Endometrium (tissue), 2 donors: ENCODE measurements around the gene RNPC3.

Experiments
- FAIRE-seq: peaks from 2 replicates; lab custom pipeline; 2012; peaks lifted over from hg19 to GRCh38; lab: Jason Lieb, UNC
- donor health status: control.
- donor health status: control.

The RNPC3 gene, protein sequence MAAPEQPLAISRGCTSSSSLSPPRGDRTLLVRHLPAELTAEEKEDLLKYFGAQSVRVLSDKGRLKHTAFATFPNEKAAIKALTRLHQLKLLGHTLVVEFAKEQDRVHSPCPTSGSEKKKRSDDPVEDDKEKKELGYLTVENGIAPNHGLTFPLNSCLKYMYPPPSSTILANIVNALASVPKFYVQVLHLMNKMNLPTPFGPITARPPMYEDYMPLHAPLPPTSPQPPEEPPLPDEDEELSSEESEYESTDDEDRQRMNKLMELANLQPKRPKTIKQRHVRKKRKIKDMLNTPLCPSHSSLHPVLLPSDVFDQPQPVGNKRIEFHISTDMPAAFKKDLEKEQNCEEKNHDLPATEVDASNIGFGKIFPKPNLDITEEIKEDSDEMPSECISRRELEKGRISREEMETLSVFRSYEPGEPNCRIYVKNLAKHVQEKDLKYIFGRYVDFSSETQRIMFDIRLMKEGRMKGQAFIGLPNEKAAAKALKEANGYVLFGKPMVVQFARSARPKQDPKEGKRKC

DNA sequence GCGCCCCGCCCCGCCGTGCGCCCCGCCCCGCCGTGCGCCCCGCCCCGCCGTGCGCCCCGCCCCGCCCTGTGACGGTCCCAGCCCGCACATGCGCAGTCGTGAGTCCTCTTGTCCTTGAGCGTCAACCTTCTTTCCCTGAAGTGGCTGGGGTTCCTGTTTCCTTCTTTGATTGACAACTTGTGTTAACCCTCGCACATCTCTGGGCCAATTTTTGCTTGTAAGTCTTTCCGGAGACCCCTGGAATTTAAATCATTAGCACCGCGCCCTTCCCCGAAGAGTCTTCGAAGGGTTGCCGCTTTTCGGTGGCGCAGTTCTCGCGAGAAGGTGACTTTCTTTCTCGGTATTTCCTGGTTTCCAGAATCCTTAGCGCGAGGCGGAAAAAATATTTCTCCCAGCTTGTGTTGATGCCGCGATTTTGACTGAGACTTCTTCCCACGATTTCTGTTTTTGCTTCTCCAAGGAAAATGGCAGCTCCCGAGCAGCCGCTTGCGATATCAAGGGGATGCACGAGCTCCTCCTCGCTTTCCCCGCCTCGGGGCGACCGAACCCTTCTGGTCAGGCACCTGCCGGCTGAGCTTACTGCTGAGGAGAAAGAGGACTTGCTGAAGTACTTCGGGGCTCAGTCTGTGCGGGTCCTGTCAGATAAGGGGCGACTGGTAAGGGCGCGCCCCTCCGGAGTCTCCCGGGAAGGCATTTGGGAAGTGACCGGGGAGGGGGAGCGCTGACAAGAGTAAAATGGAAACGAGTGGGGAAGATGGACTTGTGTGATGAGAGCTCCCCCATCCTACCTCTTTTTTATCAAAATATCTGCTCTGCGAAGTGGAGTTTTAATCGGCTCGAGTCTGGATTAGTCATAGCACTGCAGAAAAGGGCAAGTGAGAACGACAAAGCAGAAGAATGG is at the start of gene RNPC3:
Gene RNPC3 (plus strand): TSS at position 93 of the 901 bp plus-strand sequence. CDS start 372 bp downstream, at position 465.
- FAIRE-seq, result peak; percentile 59

DNA sequence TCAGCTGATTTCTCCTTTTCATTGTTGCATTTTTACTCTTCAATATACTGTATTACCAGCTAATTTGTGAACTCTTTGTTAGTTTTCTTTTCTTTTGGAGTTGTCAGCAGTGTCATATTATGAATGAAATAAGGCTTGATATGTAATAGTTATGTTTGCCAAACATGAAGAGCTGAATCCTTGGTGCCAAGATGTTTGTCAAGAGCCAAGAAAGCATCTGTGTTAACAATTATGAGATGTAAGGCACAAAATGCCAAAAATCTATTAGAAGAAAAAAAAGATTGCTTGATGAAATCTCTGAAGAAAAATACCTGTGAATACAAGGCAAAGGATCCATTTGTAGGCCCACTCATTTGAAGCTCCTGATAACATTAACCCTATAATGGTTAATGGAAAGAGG is 48.4 kb upstream of the RNPC3 start:
- no peak for FAIRE-seq

DNA sequence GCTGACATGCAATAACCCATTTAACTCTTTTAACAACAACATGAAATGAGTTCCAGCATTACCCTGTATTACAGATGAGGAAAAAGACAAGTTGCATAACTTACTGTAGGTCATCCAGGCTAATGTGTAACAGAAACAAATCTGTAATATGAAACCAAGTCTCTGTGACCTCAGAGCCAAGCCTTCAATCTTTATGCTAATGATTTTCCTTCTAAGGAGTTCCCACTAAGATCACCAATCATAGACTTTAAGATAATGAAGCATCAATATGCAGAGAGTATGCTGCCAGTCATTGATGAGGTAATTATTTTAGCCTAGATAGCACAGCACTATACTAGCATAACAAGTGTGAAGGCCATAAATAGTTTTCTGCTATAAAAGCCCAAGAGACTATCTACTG is 35.6 kb upstream of the RNPC3 start:
- FAIRE-seq, result no peak

DNA sequence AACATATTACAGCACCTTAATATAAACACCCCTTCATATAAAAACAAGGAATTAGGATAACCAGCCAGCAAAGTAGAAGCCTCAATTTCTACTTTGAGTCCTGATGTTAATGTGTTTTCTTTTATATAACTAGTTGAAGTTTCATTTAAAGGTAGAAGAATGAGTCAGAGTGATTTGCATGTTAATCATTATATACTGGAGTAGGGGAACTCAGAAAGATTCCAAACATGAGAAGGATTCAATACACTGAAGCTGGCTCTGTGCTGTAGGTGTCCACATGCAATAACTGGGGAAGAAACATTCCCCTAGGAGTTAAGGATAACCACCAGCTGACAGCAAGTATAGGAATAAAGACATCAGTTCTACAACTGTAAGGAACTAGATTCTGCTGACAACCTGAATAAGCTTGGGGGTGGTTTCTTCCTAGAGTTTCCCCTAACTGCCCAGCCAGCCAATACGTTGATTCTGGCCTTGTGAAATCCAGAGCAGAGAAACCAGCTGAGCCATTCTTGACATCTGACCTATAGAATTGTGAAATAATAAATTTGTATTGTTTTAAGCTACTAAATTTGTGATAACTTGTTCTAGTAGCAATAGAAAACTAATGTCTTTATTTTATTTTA is 33.4 kb upstream of the RNPC3 start:
- FAIRE-seq, result no peak

DNA sequence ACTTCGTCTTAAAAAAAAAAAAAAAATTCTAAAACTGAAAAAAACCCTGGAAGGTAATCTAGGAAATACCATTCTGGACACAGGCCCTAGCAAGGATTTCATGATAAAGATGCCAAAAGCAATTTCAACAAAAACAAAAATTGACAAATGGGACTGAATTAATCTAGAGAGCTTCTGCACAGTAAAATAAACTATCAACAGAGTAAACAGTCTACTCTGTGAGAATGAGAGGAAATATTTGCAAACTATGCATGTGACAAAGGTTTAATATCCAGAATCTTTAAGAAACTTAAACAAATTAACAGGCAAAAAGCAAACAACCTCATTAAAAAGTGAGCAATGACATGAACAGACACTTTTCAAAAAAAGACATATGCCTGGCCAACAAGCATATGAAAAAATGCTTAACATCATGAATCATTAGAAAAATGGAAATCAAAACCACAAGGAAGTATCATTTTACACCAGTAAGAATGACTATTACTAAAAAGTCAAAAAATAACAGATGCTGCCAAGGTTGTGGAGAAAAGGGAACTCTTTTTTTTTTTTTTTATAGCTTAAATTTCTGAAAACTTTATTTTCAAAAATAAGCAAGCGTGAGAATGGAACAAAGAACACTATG is 29.4 kb upstream of the RNPC3 start:
- FAIRE-seq, result no peak

DNA sequence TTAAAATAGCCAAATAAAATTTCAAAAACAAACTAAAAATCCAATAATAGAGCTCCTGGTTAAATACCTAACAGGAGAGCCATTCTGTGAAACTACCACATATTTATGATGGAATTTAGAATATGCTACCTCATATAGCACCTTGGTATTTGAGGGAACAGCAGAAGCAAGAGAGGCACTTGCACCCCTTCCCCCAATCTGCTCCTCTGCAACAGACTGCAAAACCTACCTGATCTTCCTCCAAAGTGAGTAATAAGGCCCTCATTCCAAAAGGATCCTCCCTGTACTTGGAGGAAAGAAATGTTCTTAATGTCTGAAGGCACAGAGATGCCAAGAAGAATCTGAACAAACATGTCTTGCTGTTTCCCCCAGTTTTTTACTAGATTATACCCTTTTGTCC is 28.1 kb upstream of the RNPC3 start:
- no peak for FAIRE-seq

DNA sequence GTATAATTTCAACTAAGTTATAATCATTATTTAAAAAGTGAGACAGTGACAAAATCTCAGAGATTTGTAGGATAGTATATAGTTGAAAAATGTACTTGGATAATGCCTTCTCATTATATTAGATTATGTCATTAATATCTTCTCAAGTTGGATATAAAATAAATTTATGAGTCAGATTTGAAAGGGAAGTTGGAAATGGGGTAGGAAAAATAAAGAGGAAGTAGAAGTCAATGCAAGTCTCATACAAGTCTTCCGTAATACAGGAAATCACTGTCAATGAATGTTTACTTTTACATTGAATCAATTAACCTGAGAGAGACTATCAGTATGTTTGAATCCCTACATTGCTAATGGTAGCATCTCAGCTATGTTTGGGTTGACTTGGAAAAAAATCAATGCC is 16.2 kb upstream of the RNPC3 start:
- FAIRE-seq, result no peak

DNA sequence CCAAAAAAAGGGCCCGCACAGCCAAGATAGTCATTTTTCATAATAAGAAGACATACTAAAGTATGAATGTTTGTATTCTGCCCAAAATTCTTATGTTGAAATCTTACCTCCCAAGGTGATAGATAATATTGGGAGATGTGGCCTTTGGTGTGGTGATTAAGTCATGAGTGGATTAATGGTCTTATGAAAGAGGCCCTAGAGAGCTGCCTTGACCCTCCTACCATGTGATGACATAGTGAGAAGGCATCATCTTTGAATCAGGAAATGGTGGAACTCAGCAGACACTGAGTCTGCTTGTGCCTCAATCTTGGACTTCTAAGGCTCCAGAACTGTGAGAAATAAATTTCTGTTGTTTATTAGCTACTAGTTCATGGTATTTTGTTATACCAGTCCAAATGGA is 11.8 kb upstream of the RNPC3 start:
- FAIRE-seq, result no peak

DNA sequence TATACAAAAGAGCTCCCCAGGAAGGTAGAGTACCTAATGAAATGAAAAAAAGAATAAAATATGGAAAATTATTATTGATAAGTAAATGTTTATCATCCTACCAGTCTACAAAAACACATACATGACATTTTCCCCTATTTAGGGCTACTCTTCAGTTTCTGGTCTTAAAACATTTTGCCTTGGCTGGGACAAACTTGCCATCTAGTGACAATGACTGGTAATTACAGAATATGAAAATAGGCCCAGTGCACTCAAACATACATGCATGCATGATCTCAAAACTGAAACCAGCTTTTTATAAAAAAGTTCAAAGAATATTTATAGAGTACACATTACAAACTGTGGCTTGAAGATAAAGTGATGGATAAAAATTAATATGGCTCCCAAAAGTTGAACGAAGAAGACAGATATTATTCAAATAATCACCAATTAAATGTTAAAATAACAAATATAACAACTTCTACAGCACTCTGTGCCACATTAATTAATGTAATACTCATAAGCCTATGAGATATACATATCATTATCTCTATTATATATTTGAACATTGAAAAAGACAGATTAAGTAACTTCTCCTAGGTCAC is 10.5 kb upstream of the RNPC3 start:
- peak; percentile 95 for FAIRE-seq

DNA sequence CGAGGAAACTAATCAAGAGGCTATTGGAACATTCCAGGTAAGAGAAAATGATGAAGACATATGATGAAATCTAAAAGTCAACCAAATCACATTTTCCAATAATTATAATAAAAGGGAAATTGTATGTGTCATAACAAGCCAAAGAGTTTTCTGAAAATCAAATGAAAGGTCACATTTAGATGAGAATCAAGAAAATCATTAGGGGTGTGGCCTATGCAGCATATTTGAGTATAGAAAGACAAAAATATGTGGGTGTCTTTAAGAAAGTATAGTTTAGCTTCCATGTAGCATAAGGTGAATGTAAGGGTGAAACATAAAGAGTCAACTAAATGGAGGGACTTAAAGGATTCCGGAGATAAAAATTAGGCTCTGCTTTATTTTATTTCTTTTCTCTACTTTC is 9.2 kb upstream of the RNPC3 start:
- no peak for FAIRE-seq

DNA sequence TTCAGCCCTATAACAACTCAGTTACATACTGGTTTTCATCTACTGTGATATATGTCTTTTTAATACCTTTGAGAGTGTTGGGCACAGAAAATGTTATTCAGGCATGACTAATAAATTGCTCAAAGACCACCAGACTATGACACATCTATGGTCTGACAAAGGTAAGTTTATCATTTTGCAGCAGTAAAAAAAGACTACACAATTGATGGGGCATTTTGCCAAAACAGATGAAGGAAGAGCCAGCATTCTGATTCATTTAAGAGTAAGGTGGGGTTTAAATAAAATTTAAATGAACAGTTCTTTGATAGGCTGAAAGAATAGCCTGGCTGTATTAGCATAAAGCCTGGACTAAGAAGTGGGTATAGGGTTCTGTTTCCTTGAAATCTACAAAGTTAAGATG is 8.8 kb upstream of the RNPC3 start:
- FAIRE-seq, result no peak

DNA sequence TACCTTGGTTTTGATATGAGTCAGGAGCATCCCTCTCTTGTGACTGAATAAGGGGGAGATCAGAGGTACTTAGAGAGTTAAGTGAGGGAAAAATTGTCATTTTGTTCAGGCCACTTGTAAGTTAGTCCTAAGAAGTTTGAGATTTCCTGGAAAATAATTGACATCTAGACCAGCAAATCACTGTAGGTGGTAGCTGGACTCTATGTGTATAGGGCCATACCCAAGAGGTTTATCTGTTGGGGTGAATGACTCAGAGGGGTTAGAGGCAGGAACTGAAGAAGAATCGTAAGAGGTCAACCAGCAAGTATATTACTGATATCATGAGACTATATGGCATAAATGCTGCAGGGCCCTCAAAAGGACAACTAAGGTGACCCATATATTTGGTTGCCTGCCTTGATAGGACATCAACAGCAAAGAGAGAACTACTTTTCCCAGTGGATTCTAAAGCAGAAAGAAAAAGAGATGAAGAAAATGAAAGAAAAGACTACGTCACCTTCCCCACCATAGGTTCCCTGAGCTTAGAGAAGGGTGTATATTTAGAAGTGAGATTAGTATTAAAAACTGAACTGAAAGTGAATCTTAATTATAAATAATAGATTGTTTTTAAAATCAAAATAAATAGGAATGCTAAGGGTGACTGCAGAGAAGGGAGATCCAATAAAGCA is 8.0 kb upstream of the RNPC3 start:
- FAIRE-seq, result no peak

DNA sequence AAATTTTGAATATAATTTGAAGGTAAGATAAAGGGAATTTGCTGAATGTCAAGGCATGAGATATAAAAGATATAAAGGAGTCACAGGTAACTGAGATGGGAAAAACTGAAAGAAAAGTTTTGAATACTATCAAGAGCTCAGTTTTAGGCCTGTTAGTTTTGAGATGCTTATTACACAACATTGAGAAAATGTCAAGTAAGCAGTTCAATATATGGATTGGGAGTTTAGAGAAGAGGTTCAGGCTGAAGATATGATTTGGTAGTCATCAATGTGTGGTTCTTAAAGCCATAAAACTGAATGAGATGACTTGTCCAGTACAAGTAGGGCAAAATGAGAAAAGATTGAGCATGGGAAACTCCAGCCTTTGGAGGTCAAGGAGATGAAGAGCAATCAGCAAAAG is 4.7 kb upstream of the RNPC3 start:
- no peak for FAIRE-seq

DNA sequence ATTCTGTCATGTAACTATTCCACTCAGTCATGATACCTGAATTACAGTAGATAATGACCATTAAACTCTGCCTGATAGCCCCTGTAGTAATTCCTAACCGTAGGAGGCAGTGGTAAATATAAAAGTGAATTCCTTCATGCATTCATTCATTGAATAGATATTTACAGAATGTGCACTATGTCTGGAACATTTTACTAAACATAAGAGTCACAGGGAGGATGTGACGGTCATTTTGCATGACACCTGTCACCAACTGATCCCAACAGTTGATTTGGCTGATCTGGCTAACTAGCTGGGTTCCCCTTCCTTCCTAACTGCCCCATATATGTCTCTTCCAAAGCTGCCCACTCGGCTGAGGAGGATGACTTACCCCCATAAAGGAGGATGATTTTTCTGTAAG is 2.2 kb upstream of the RNPC3 start:
- no peak for FAIRE-seq

DNA sequence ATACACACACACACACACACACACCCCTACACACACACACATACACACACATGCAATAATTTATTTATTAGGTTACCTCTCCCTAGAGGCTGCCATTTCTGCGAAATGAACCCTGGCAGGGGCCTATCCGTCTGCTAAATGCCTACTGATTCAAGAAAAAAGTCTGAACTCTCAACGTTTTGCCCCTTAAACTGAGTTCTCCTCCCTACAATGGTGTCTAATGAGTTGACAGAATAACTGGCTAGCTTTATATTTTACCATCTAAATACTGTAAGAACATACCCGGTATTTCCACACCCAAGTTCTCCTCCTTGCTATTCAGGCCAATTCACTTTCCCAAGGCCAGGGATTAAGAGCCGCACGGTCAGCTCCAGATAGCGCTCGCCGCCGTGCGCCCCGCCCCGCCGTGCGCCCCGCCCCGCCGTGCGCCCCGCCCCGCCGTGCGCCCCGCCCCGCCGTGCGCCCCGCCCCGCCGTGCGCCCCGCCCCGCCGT is 339 bp upstream of the RNPC3 start:
- no peak for FAIRE-seq

DNA sequence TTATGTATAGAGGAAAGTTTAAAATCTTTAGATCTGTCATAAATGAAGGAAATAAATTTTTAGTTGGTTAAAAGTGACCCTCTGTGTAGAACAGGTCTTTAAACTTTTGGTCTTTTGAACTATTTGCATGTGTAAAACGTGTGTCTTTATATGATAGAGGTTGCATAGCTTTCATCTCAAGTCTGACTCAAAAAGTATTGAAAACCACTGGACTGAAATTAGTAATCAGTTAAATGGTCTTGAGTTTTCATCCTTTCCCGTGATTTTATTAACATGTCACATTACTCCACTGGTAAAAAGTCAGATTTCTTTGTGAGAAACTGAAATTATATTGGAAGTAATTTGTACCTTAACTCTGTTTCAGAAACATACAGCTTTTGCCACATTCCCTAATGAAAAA is 1.8 kb downstream of the RNPC3 start:
- FAIRE-seq, result no peak

DNA sequence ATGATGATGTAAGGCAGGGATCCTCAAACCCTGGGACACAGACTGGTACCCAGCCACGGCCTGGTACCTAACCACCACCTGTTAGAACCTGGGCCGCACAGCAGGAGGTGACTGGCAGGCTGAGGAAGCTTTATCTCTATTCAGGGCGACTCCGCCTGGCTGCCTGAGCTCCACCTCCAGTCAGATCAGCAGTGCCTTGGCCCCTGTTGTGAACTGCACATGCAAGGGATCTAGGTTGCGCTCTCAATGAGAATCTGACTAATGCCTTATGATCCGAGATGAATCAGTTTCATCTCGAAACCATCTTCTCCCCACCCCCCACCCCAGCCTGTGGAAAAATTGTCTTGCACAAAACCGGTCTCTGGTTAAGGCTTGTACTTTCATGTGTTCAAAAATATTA is 4.2 kb downstream of the RNPC3 start:
- no peak for FAIRE-seq

DNA sequence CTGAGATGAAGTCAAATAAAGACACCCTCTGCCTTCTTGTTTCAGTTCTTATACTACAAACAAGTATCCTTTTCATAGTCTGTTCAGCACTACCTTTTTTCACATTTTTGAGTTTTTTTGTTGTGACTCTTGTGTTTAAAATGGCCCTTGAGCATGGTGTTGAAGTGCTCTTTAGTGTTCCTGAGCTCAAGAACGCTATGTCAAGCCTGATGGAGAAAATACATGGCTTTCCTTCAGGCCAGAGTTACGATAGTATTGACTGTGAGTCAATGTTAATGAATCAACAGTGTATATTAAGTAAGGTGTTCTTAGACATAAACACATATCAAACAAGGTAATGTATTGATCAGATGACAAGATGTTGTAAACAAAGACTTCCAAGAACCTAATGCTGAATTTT is 12.7 kb downstream of the RNPC3 start:
- FAIRE-seq, result no peak

DNA sequence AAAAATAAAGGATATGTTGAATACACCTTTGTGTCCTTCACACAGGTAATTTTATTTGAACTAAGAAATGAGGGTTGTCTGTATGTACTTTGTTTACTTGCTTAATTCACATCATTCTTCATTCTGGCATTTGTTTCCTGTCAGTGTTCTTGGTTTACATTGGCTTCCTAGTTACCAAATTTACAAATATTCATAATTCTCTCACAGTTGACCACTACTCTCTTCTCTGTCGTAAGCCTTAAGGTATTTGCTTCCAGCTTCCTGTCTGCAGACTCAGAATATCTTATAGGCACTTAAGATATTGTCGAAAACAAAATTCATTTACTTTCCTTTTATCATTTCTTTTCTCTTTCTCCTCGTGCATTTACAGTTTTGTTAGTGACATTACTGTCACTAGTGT is 15.9 kb downstream of the RNPC3 start:
- no peak for FAIRE-seq

DNA sequence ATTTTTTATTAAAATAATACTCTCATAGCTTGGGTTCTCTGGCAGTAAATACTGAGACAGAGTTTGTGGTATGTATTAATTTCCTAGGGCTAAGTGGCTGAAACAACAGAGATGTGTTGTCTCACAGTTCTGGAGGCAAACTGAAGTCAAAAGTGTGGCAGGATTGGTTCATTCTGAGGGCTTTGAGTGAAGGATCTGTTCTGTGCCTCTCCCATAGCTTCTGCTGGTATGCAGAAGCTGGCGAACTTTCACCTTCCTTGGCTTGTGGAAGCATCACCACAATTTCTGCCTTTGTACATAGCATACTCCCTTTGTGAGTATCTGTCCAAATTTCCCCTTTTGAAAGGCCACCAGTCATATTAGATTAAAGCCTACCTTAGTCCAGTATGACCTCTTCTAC is 21.0 kb downstream of the RNPC3 start:
- no peak for FAIRE-seq

DNA sequence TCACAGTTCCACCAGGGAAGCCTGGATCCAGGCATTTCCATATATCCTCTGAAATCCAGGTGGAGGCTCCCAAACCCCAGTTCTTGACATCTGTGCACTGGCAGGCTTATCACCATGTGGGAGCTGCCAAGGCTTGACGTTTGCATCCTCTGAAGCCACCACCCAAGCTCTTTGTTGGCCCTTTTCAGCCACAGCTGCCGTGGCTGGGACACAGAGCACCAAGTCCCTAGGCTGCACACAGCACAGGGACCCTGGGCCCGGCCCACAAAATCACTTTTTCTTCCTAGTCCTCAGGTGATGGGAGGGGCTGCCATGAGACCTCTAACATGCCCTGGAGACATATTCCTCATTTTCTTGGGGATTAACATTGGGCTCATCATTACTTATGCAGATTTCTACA is 22.3 kb downstream of the RNPC3 start:
- no peak for FAIRE-seq
